SK-N-SH (cell line): ENCODE measurements around the gene ZDHHC16. TPM values are rescaled to one million over a fixed set of nuclear protein-coding genes. Genes with fewer than 3 reads are reported as not detected.

Experiments
- CTCF ChIA-PET: fragments of 300-600, 350-600 bp; formaldehyde crosslinking; extraction: SDS; loops from one replicate; lab custom pipeline; 2021; lab: Yijun Ruan, JAX
- POLR2A ChIA-PET: fragments of 350-600 bp; sonication (Branson Sonifier 250); formaldehyde crosslinking; extraction: SDS; loops from one replicate; lab custom pipeline; 2020; ENCODE audit warnings: antibody characterized with exemption, inconsistent platforms; lab: Yijun Ruan, JAX
- DNase-seq: peaks from one replicate; pipeline ENCODE4 v3.0.0; 2012
- H2AFZ ChIP-seq: fragments of 200-600 bp; sonication (generic); 2 replicates; pipeline ENCODE4 v1.8.1; 2016; ENCODE audit warnings: antibody characterized with exemption, mild to moderate bottlenecking, low read depth
- H3F3A ChIP-seq: fragments of 200-600 bp; sonication (generic); replicated peaks from 2 replicates; pipeline ENCODE3; 2016; ENCODE audit warnings: antibody characterized with exemption, mild to moderate bottlenecking; ENCODE audit not compliant: insufficient read depth
- H3K27ac ChIP-seq, 2 experiments: fragments of 200-500 bp in 1 of 2; fragments of 200-600 bp in 1 of 2; sonication (Bioruptor generic) in 1 of 2; sonication (generic), shearing (Covaris generic) in 1 of 2; 2 replicates each; pipeline versions ENCODE4 v1.5.1 to v1.6.1; 2014 to 2016; ENCODE audit warnings: low read depth in 2 of 2, inconsistent platforms in 1 of 2, low read length in 1 of 2, mild to moderate bottlenecking in 1 of 2, mixed read lengths in 1 of 2
- H3K27me3 ChIP-seq: fragments of 200-600 bp; sonication (generic), shearing (Covaris generic); 2 replicates; pipeline ENCODE4 v1.6.1; 2016; ENCODE audit warnings: mixed run types; ENCODE audit not compliant: insufficient read depth
- H3K36me3 ChIP-seq, 2 experiments: fragments of 200-500 bp in 1 of 2; fragments of 200-600 bp in 1 of 2; sonication (Bioruptor generic) in 1 of 2; sonication (generic) in 1 of 2; replicated peaks in 1 of 2; 2 replicates each; pipeline versions ENCODE3 to v1.5.1; 2014 to 2016; ENCODE audit warnings: low read length in 1 of 2, mild to moderate bottlenecking in 1 of 2; ENCODE audit not compliant: insufficient read depth in 2 of 2, control insufficient read depth in 1 of 2
- H3K4me1 ChIP-seq, 2 experiments: fragments of 200-500 bp in 1 of 2; fragments of 200-600 bp in 1 of 2; sonication (Bioruptor generic) in 1 of 2; sonication (generic), shearing (Covaris generic) in 1 of 2; 2 replicates each; pipeline versions ENCODE4 v1.5.1 to v1.6.1; 2014 to 2016; ENCODE audit warnings: low read depth in 1 of 2, low read length in 1 of 2, mixed run types in 1 of 2; ENCODE audit not compliant: insufficient read depth in 2 of 2, control insufficient read depth in 1 of 2
- H3K4me2 ChIP-seq: fragments of 200-600 bp; sonication (generic), shearing (Covaris generic); 2 replicates; pipeline ENCODE4 v1.6.1; 2017; ENCODE audit warnings: mixed run types
- H3K4me3 ChIP-seq, 2 experiments: fragments of 200-500 bp in 1 of 2; fragments of 200-600 bp in 1 of 2; sonication (Bioruptor generic) in 1 of 2; sonication (generic), shearing (Covaris generic) in 1 of 2; 2 replicates each; pipeline versions ENCODE4 v1.5.1 to v1.8.1; 2014 to 2016; ENCODE audit warnings: low read depth in 2 of 2, inconsistent platforms in 1 of 2, low read length in 1 of 2, mild to moderate bottlenecking in 1 of 2, mixed read lengths in 1 of 2, moderate library complexity in 1 of 2
- H3K79me2 ChIP-seq: fragments of 200-600 bp; sonication (generic); 2 replicates; pipeline ENCODE4 v1.8.1; 2017; ENCODE audit warnings: mild to moderate bottlenecking; ENCODE audit not compliant: insufficient read depth
- H3K9ac ChIP-seq: fragments of 200-600 bp; sonication (generic); 2 replicates; pipeline ENCODE4 v1.6.1; 2017; ENCODE audit warnings: mixed run types
- H3K9me2 ChIP-seq: fragments of 200-600 bp; sonication (generic); 2 replicates; pipeline ENCODE4 v1.6.1; 2017; ENCODE audit warnings: mixed run types
- H3K9me3 ChIP-seq: fragments of 200-600 bp; sonication (generic); 2 replicates; pipeline ENCODE4 v1.6.1; 2017; ENCODE audit warnings: mixed run types, mild to moderate bottlenecking, moderate library complexity
- H4K20me1 ChIP-seq: fragments of 200-600 bp; sonication (generic); 2 replicates; pipeline ENCODE4 v1.6.1; 2017; ENCODE audit warnings: mild to moderate bottlenecking, mixed run types; ENCODE audit not compliant: insufficient read depth
- CTCF ChIP-seq: fragments of 200-600 bp; sonication (generic); IDR thresholded peaks from 2 replicates; pipeline ENCODE4 v1.6.1; 2017; ENCODE audit warnings: antibody characterized with exemption, mild to moderate bottlenecking, moderate library complexity
- ELF1 ChIP-seq: IDR thresholded peaks from 2 replicates; pipeline ENCODE4 v1.4.0; 2012
- EP300 ChIP-seq, 2 experiments: IDR thresholded peaks; 2 replicates each; pipeline versions ENCODE4 v1.4.0 to v1.6.1; 2012; ENCODE audit warnings: borderline replicate concordance in 1 of 2, low read depth in 1 of 2, low read length in 1 of 2
- FOXM1 ChIP-seq: IDR thresholded peaks from 2 replicates; pipeline ENCODE4 v1.4.0; 2012; ENCODE audit warnings: low read depth, mild to moderate bottlenecking
- IRF3 ChIP-seq: fragments of 150-350 bp; IDR thresholded peaks from 2 replicates; pipeline ENCODE4 v1.6.1; 2016; ENCODE audit warnings: mild to moderate bottlenecking, low read depth, low read length
- MXI1 ChIP-seq: IDR thresholded peaks from 2 replicates; pipeline ENCODE4 v1.6.1; 2012; ENCODE audit warnings: mild to moderate bottlenecking, low read depth, low read length, improper control_type of control experiment
- RAD21 ChIP-seq: IDR thresholded peaks from 2 replicates; pipeline ENCODE4 v1.6.1; 2012; ENCODE audit warnings: mild to moderate bottlenecking, low read length
- RCOR1 ChIP-seq: fragments of 150-350 bp; IDR thresholded peaks from 2 replicates; pipeline ENCODE4 v1.6.1; 2017; ENCODE audit warnings: antibody characterized with exemption, low read length
- REST ChIP-seq: IDR thresholded peaks from 2 replicates; pipeline ENCODE4 v1.6.1; 2012; ENCODE audit warnings: mild to moderate bottlenecking, low read depth, low read length, moderate library complexity
- RFX5 ChIP-seq: IDR thresholded peaks from 2 replicates; pipeline ENCODE4 v1.6.1; 2012; ENCODE audit warnings: mild to moderate bottlenecking, improper control_type of control experiment, low read length
- TAF1 ChIP-seq: IDR thresholded peaks from 2 replicates; pipeline ENCODE4 v1.6.1; 2012; ENCODE audit warnings: low read depth, mild to moderate bottlenecking, low read length, moderate library complexity, borderline replicate concordance
- USF1 ChIP-seq: IDR thresholded peaks from 2 replicates; pipeline ENCODE4 v1.4.0; 2012; ENCODE audit warnings: low read depth, borderline replicate concordance
- ZBTB33 ChIP-seq: IDR thresholded peaks from 2 replicates; pipeline ENCODE4 v1.4.0; 2012; ENCODE audit warnings: low read depth, borderline replicate concordance
- WGBS: methylation state at CpG from one replicate; pipeline ENCODE4 v1.1.6; 2017; ENCODE audit warnings: low lambda C conversion rate; 5-methylcytosine and 5-hydroxymethylcytosine counted together
- polyA plus RNA-seq, 3 experiments: library from polyadenylated mRNA; depleted of rRNA; stranded (reverse); fragments of >200 nt; gene quantifications; 2 replicates each; pipeline ENCODE4 v1.2.3, GENCODE V29; 2012

Gene ZDHHC16
- polyA plus RNA-seq, 1 of the 3 experiments (the other 2 are of a cell fraction) = 71.5 TPM

- TF ChIP-seq REST (no peak), RFX5 (peak; percentile 53; the same call in 1 of the 2 replicates), ZBTB33 (no peak), USF1 (peak; percentile 95), MXI1 (peak; percentile 63; the same call in 1 of the 2 replicates), RAD21 (no peak)
- TF ChIP-seq, all 33 proteins: peak for 8
Measured at GRCh38 chr10:97498076-97498840, 52.3 kb downstream of the ZDHHC16 start, which contains the start of gene MMS19 (continued).

- Histone ChIP-seq H3K27me3 (no peaks in the 10 kb centered on the region), H3K27ac (peak within 1 kb of the TSS; percentile 89), H3K9me3 (no peaks in the 10 kb centered on the region), H3K79me2 (peaks cover 92% of the 10 kb centered on the region), H3F3A (peaks cover 10% of the 10 kb centered on the region), H3K9me2 (no peaks in the 10 kb centered on the region), H3K36me3 (peaks cover 0 to 7% of the 10 kb centered on the region in 2 experiments), H3K4me3 (peak within 1 kb of the TSS; percentile 93 to 98), H4K20me1 (peaks cover 66% of the 10 kb centered on the region), H2AFZ (peak within 1 kb of the TSS; percentile 80), H3K4me1 (peaks cover 14 to 16% of the 10 kb centered on the region in 2 experiments; a peak in 3 of 4 replicates), H3K4me2 (peak within 1 kb of the TSS; percentile 96), H3K9ac (peak within 1 kb of the TSS; percentile 92)
- peak; percentile 75 for DNase-seq
- POLR2A ChIA-PET = interaction anchor here (1.2 to 1.4 kb wide), 3 partner anchors 13 to 54 kb away, joined by 3 to 5 read pairs (median 4); no protein-coding TSS in a partner anchor
- WGBS = 0% methylated on average over 18 of the region's 66 CpGs
- CTCF ChIA-PET = interaction anchor here (1.0 to 2.0 kb wide), 6 partner anchors 19 to 183 kb away, joined by 3 to 13 read pairs (median 4); partner anchors contain the start of gene ANKRD2
- TF ChIP-seq EP300 (IDR thresholded peaks at IDR 0.05; ENCODE audit: borderline replicate concordance in 1 of 2, low read depth in 1 of 2, low read length in 1 of 2) = no peak
- TF ChIP-seq ELF1 = no peak
- TF ChIP-seq TAF1 = peak; percentile 15; the same call in 1 of the 2 replicates
- no peak for TF ChIP-seq MXI1
- TF ChIP-seq CTCF = peak; percentile 20; the same call in 1 of the 2 replicates
- no peak for TF ChIP-seq RCOR1
- no peak for TF ChIP-seq USF1
- no peak for TF ChIP-seq IRF3
- no peak for TF ChIP-seq FOXM1
- no peak for TF ChIP-seq ZBTB33
Measured at GRCh38 chr10:97498841-97499560, 53.0 kb downstream of the ZDHHC16 start, which contains the start of gene UBTD1. UBTD1 (plus strand) TSS chr10:97498924; CDS start chr10:97499204, 280 bp downstream.
